HG02973 (cell line): ENCODE data around the gene MST1R.
"Not testable (repeated sequence)": the region's sequence is repeated elsewhere in the genome, so short reads cannot be mapped to it uniquely, and the experiment has no call there.

Source experiments
- ATAC-seq: cut with Tn5 transposase; IDR thresholded peaks from one replicate; pipeline ENCODE4 v1.9.1; 2021; ENCODE audit warnings: moderate library complexity; ENCODE audit not compliant: unreplicated experiment

Gene MST1R

GRCh38 chr3:49903451-49904424, at the start of gene MST1R:
TSS of gene MST1R (minus strand) at chr3:49903873. CDS start at chr3:49903609, 264 bp downstream.
- ATAC-seq = peak; percentile 81

- no peak for ATAC-seq
Measured at GRCh38 chr3:49952924-49953323, 49.3 kb upstream of the MST1R start.

- no peak for ATAC-seq
Measured at GRCh38 chr3:49942651-49943050, 39.0 kb upstream of the MST1R start.

- ATAC-seq = no peak
Measured at GRCh38 chr3:49940667-49941249, 37.1 kb upstream of the MST1R start.

- ATAC-seq = peak; percentile 85
Measured at GRCh38 chr3:49939858-49940666, 36.4 kb upstream of the MST1R start, which contains the start of gene RBM6. TSS of gene RBM6 (plus strand) at chr3:49940150. CDS start at chr3:49962642, 22,492 bp downstream.

- no peak for ATAC-seq
Measured at GRCh38 chr3:49937090-49937489, 33.4 kb upstream of the MST1R start.

GRCh38 chr3:49932281-49932680, 28.6 kb upstream of the MST1R start:
- ATAC-seq = not testable (repeated sequence)

GRCh38 chr3:49930922-49931321, 27.2 kb upstream of the MST1R start:
- ATAC-seq = no peak

GRCh38 chr3:49930168-49930690, 26.6 kb upstream of the MST1R start:
- ATAC-seq = no peak

- peak; percentile 81 for ATAC-seq
Measured at GRCh38 chr3:49929291-49930167, 25.9 kb upstream of the MST1R start, which contains the start of gene MON1A. TSS of gene MON1A (minus strand) at chr3:49929811. CDS start at chr3:49913346, 16,465 bp downstream.

- ATAC-seq = no peak
Measured at GRCh38 chr3:49928481-49929017, 24.9 kb upstream of the MST1R start.

- no peak for ATAC-seq
Measured at GRCh38 chr3:49927798-49928197, 24.1 kb upstream of the MST1R start.

GRCh38 chr3:49926117-49926728, 22.6 kb upstream of the MST1R start:
- ATAC-seq = no peak

- ATAC-seq = no peak
Measured at GRCh38 chr3:49925485-49925884, 21.8 kb upstream of the MST1R start.

GRCh38 chr3:49924683-49925082, 21.0 kb upstream of the MST1R start:
- ATAC-seq = no peak

GRCh38 chr3:49917806-49918590, 14.3 kb upstream of the MST1R start:
- not testable (repeated sequence) for ATAC-seq

- ATAC-seq = no peak
Measured at GRCh38 chr3:49916686-49917085, 13.0 kb upstream of the MST1R start.

- no peak for ATAC-seq
Measured at GRCh38 chr3:49914906-49915305, 11.2 kb upstream of the MST1R start.
